Astrocyte of the spinal cord (primary cell): ENCODE results near the gene NACAD.

Source experiments
- DNase-seq: peaks from one replicate; pipeline ENCODE4 v3.0.0; 2011; ENCODE audit warnings: low read depth, low spot score
- H3K4me3 ChIP-seq: 2 replicates; pipeline ENCODE4 v1.5.1; 2011; ENCODE audit warnings: low read depth, mild to moderate bottlenecking, low read length, moderate library complexity
- in situ Hi-C: cut with HindIII; loops from 2 replicates; pipeline ENCODE4 v1.10.0; 2017; ENCODE audit warnings: low sequenced_read_pairs
- TF ChIP-seq, protein P1 (sequence below): IDR thresholded peaks from 2 replicates; pipeline ENCODE4 v1.5.1; 2012; ENCODE audit warnings: low read depth, mild to moderate bottlenecking, low read length, inconsistent platforms

The NACAD gene

DNA sequence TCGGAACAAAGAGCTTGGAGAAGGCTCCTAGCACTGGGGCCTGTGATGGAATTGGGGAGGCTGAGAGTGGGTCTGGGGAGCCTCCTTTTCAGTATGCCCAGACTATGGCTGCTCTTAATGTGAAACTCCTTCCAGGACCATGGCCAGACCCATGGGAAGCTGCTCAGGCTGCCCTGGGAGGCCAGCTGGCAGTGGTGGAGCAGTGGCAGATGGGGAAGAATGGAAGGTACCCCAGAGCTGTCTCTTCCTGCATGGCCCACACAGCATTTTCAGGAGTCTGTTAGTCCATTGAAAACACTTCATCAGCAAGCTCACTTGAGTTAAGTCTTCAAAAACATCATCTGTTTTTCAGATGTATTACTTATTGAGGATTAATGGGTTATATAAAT lies 18.5 kb downstream of the NACAD start:
- in situ Hi-C loops, result no loop called here
- H3K4me3 ChIP-seq, result no peak overlapping the region
- DNase-seq, result no peak
- TF ChIP-seq, protein P1, sequence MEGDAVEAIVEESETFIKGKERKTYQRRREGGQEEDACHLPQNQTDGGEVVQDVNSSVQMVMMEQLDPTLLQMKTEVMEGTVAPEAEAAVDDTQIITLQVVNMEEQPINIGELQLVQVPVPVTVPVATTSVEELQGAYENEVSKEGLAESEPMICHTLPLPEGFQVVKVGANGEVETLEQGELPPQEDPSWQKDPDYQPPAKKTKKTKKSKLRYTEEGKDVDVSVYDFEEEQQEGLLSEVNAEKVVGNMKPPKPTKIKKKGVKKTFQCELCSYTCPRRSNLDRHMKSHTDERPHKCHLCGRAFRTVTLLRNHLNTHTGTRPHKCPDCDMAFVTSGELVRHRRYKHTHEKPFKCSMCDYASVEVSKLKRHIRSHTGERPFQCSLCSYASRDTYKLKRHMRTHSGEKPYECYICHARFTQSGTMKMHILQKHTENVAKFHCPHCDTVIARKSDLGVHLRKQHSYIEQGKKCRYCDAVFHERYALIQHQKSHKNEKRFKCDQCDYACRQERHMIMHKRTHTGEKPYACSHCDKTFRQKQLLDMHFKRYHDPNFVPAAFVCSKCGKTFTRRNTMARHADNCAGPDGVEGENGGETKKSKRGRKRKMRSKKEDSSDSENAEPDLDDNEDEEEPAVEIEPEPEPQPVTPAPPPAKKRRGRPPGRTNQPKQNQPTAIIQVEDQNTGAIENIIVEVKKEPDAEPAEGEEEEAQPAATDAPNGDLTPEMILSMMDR, result no peak

DNA sequence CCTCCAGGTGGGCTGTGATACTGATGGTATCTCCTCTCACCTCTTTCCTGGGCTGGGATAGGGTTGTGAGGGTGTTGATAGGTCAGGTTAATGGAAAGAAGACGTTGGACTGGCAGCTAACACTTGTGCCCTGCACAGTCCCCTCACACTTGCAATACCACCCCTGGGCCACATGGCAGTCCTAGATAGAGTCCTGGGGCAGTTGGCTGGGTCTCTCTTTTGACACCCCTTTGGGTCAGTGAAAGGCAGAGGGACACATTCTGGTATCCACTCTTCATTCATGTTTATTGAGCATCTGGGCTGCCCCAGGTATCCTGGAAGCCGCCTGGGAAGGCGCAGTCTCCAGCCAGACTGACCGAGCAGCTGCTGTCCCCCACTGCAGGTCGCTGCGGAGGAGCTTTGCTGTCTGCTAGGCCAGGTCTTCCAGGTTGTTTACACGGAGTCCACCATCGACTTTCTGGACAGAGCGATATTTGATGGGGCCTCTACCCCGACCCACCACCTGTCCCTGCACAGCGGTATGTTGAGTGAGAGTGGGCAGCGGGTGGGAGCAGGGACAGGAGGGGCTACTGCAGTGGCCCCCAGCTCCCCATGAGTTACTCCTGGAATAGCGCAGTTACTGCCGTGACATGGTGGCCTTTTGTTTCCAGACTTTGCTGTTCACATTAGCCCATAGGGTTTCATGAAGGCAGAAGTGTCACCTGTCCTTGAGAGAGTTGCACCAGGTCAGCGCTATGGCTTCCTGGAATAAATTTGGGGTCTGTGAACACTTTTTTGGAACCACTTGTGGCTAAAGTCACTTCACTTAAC lies 19.1 kb downstream of the NACAD start:
- TF ChIP-seq, protein P1, result no peak
- no peak overlapping the region for H3K4me3 ChIP-seq
- DNase-seq, result no peak
- in situ Hi-C loops, result no loop called here

DNA sequence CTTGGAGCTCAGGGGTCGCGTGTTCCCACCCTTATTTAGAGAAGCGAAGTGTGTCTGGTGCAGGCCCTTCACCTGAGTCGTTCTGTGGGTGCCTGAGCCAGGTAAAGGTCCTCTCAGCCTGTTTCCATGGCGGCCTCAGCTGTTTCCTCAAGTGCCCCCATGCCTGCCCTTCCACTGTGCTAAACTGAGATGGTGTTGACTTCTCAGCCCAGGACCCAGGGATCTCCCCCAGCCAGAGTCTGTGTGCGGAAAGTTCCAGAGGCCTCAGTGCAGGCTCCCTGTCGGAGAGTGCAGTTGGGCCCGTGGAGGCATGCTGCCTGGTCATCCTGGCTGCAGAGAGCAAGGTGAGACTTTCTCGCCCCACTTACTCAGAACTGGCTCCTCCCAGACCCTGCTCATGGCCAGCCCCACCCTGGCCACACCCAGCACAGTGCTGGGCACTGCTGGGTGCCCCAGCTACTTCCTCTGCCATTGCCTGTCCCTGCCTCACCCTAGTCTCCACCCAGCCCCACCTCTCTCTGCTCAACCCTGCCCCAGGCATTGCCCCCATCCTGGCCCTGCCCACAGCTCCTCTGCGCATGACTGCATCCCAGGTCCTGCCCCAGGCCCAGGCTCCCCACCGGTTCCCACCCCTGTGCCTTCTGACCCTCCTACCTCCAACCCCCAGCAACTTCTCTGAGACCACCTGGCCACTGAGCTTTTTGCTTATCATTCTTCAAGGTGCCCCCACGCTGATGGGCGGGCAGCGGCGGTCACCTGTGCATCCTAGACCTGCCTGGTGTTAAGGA lies 20.3 kb downstream of the NACAD start:
- no peak for DNase-seq
- H3K4me3 ChIP-seq, result no peak overlapping the region
- TF ChIP-seq, protein P1, result no peak
- in situ Hi-C loops, result no loop called here

DNA sequence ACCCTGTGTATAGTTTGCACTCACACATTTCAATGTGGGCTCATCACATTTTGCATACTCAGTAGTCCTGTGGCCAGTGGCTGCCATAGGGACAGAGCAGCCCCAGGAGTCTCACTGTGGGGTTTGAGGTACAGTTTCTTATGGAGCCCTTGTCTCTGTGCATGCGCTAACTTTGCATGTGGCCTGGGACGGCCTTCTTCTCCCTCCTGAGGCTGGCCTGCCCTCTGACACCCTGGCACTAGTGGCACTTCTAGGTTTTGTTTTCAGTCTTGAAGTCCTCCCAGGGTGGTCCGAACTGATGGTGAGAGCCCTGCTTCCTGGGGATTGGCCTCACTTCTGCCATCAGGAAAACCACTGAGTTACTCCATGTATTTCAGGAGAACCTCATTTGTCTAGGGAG lies 21.2 kb downstream of the NACAD start:
- H3K4me3 ChIP-seq, result no peak overlapping the region
- TF ChIP-seq, protein P1, result no peak
- in situ Hi-C loops, result no loop called here
- DNase-seq, result no peak

DNA sequence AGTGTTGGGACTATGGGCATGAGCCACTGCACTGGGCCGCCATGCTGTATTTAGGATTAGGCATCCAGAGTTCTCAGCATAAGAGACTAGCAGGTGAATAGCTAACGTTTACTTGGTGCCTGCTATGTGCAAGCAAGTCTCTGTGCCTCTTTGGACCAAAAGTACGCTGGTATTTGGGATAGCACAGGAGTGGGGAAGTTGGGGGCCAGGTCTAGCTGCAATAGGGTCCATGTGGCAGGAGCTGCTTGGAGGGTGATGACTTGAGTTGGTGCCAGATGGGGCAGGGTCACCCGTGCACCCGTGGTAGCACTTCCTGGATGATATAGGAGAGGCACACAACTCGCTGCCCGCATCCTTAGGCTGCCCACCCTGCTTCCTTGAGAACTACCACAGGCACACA lies 22.4 kb downstream of the NACAD start:
- TF ChIP-seq, protein P1, result no peak
- in situ Hi-C loops, result no loop called here
- no peak overlapping the region for H3K4me3 ChIP-seq
- no peak for DNase-seq

DNA sequence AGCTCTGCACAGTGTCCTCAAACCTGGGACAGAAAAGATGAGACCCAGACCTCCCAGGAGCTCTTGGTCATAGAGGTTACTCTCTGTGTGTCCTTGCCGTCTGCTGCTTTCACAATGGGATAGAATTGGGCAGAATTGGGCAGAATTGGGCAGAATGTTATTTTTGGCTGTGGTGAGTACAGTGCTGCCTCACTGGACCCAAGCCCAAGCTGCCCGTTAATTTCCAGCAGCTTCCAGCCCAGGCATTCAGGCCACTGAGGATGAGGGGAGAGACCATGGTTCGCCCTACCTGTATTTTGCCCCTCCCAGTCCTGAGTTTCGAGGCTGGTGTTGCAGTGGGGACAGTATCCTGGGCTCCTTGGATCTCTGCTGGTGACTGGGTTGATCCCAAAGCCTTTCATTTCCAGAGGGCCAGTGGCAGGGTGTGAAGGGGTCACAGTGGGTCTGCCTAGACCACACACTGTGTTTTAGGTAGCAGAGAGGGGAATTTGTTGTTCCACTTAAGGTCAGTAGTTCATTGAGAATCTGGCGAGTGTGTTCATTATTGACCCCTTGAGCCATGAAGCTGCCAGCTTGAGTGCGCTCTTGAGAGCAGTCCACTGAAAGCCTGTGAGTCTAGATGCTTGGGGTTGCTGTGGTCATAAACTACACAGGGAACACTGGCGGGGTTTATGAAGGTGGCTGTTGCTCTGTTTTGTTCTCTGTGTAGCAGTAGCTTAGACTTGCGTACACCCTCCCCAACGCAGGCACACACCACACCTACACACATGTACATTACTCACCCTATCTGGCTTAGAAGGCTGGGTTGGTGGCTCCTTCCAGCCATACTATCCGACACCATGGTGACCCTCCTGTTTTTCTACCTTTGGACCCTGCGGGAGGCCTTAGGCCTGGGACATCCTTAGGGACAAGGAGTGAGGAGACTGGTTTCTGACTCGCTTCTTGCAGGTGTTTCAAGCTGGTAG lies 23.5 kb downstream of the NACAD start:
- H3K4me3 ChIP-seq, result no peak overlapping the region
- TF ChIP-seq, protein P1, result no peak
- DNase-seq, result no peak
- in situ Hi-C loops, result no loop called here
